HepG2 (cell line): ENCODE measurements around the gene LRFN2. TPM values are rescaled to one million over a fixed set of nuclear protein-coding genes. Genes with fewer than 3 reads are reported as not detected.

ENCODE experiments used
- ATAC-seq: fragments of 200-7000 bp; cut with Tn5 transposase; 3 replicates; pipeline ENCODE4 v1.9.1; 2020; ENCODE audit warnings: mild to moderate bottlenecking, moderate library complexity
- BruUV-seq: library from RNA; stranded (reverse); fragments of 400-500 nt; replicated peaks from 2 replicates; lab custom pipeline; 2021; lab: Mats Ljungman, UMichigan
- CTCF ChIA-PET: fragments of 300-600 bp; formaldehyde crosslinking; extraction: SDS; loops from one replicate; lab custom pipeline; 2021; ENCODE audit warnings: low total read pairs, inconsistent platforms, low intra/inter-chr PET ratio; lab: Yijun Ruan, JAX
- POLR2A ChIA-PET: fragments of 350-600 bp; sonication (Branson Sonifier 250); formaldehyde crosslinking; loops from one replicate; lab custom pipeline; 2020; ENCODE audit warnings: antibody characterized with exemption, inconsistent platforms; lab: Yijun Ruan, JAX
- DNase-seq: peaks from one replicate; pipeline ENCODE4 v3.0.0-alpha.2; 2015; ENCODE audit warnings: low spot score
- FAIRE-seq: peaks from 3 replicates; lab custom pipeline; 2011; peaks lifted over from hg19 to GRCh38; lab: Jason Lieb, UNC
- H2AFZ ChIP-seq: one replicate; pipeline ENCODE4 v1.6.1; 2011; ENCODE audit warnings: low read length, inconsistent platforms
- H3K27ac ChIP-seq: fragments of 300-600 bp; 3 replicates; pipeline ENCODE4 v1.8.0; 2011; ENCODE audit warnings: mixed run types, mild to moderate bottlenecking, mixed read lengths, low read length, inconsistent platforms; ENCODE audit not compliant: insufficient read depth; ENCODE audit errors: extremely low read length
- H3K27me3 ChIP-seq, 2 experiments: fragments of 200-600 bp in 1 of 2; 2 replicates in 1 of 2; 3 replicates in 1 of 2; pipeline versions ENCODE4 v1.6.0 to v1.8.0; 2011; ENCODE audit warnings: low read length in 2 of 2, mild to moderate bottlenecking in 2 of 2, moderate library complexity in 2 of 2, inconsistent platforms in 1 of 2; ENCODE audit not compliant: insufficient read depth in 2 of 2, control insufficient read depth in 1 of 2
- H3K36me3 ChIP-seq, 2 experiments: fragments of 200-600 bp in 1 of 2; replicated peaks in 1 of 2; 2 replicates in 1 of 2; 3 replicates in 1 of 2; pipeline versions ENCODE4 v1.5.1 to v1.8.0; 2011; ENCODE audit warnings: low read length in 2 of 2, inconsistent platforms in 1 of 2; ENCODE audit not compliant: insufficient read depth in 2 of 2, control insufficient read depth in 1 of 2
- H3K4me1 ChIP-seq: 2 replicates; pipeline ENCODE4 v1.5.1; 2012; ENCODE audit warnings: low read length, inconsistent platforms; ENCODE audit not compliant: insufficient read depth
- H3K4me2 ChIP-seq: 2 replicates; pipeline ENCODE4 v1.6.0; 2011; ENCODE audit warnings: low read depth, low read length, inconsistent platforms
- H3K4me3 ChIP-seq, 3 experiments: fragments of 200-600 bp in 1 of 3; sonication (generic), shearing (Covaris generic) in 1 of 3; replicated peaks in 1 of 3; 2 replicates each; pipeline ENCODE4 v1.5.1; 2011 to 2016; ENCODE audit warnings: low read length in 3 of 3, inconsistent platforms in 2 of 3, low read depth in 2 of 3, mild to moderate bottlenecking in 2 of 3, control low read depth in 1 of 3, mixed read lengths in 1 of 3; ENCODE audit not compliant: insufficient read depth in 1 of 3
- H3K79me2 ChIP-seq: one replicate; pipeline ENCODE4 v1.6.1; 2011; ENCODE audit warnings: low read length, inconsistent platforms; ENCODE audit not compliant: insufficient read depth
- H3K9ac ChIP-seq: 2 replicates; pipeline ENCODE4 v1.6.0; 2011; ENCODE audit warnings: mild to moderate bottlenecking, low read depth, low read length, inconsistent platforms; ENCODE audit not compliant: insufficient read depth
- H3K9me3 ChIP-seq: 2 replicates; pipeline ENCODE4 v1.5.1; 2012; ENCODE audit warnings: mild to moderate bottlenecking, low read length
- H4K20me1 ChIP-seq: 2 replicates; pipeline ENCODE4 v1.6.0; 2011; ENCODE audit warnings: inconsistent platforms, mild to moderate bottlenecking, low read length, moderate library complexity; ENCODE audit not compliant: insufficient read depth
- ARID3A ChIP-seq: IDR thresholded peaks from 2 replicates; pipeline ENCODE4 v1.6.1; 2012; ENCODE audit warnings: low read depth, low read length, improper control_type of control experiment
- CERS6 ChIP-seq: sonication (generic); formaldehyde crosslinking; IDR thresholded peaks from 2 replicates; pipeline ENCODE4 v1.5.0; 2020; ENCODE audit warnings: missing genetic modification reagents
- GATA4 ChIP-seq: sonication (generic); IDR thresholded peaks from 2 replicates; pipeline ENCODE4 v1.6.1; 2016; ENCODE audit warnings: antibody characterized with exemption, low read depth, borderline replicate concordance
- GLMP ChIP-seq: sonication (generic); formaldehyde crosslinking; IDR thresholded peaks from 2 replicates; pipeline ENCODE4 v1.9.0; 2021; ENCODE audit warnings: missing genetic modification reagents, mild to moderate bottlenecking, borderline replicate concordance
- HNRNPH1 ChIP-seq: fragments of 200-400 bp; formaldehyde crosslinking; optimal IDR thresholded peaks from 2 replicates; pipeline ENCODE3; 2017; ENCODE audit warnings: mild to moderate bottlenecking, low read depth, low read length
- MAFK ChIP-seq, 2 experiments: IDR thresholded peaks in 1 of 2; conservative IDR thresholded peaks in 1 of 2; 2 replicates each; pipeline ENCODE4 v1.6.1; 2011; ENCODE audit warnings: improper control_type of control experiment in 2 of 2, low read length in 2 of 2
- NFE2 ChIP-seq: sonication (generic); formaldehyde crosslinking; IDR thresholded peaks from 2 replicates; pipeline ENCODE4 v1.4.0; 2020; ENCODE audit warnings: missing genetic modification reagents
- PRDM10 ChIP-seq: sonication (generic); formaldehyde crosslinking; IDR thresholded peaks from 2 replicates; pipeline ENCODE4 v1.4.0; 2020; ENCODE audit warnings: low read depth, missing genetic modification reagents
- RARG ChIP-seq: sonication (generic); formaldehyde crosslinking; IDR thresholded peaks from 2 replicates; pipeline ENCODE4 v1.4.0; 2020; ENCODE audit warnings: low read depth, mild to moderate bottlenecking, missing genetic modification reagents
- U2AF2 ChIP-seq: fragments of 200-400 bp; formaldehyde crosslinking; IDR thresholded peaks from 2 replicates; pipeline ENCODE4 v1.6.1; 2017; ENCODE audit warnings: low read depth, mild to moderate bottlenecking, low read length
- ZNF18 ChIP-seq: sonication (generic); formaldehyde crosslinking; IDR thresholded peaks from 2 replicates; pipeline ENCODE4 v1.8.0; 2022; ENCODE audit warnings: mild to moderate bottlenecking, missing genetic modification reagents; ENCODE audit not compliant: insufficient replicate concordance
- ZNF580 ChIP-seq: IDR thresholded peaks from 2 replicates; pipeline ENCODE4 v1.6.1; 2016; ENCODE audit warnings: low read depth, borderline replicate concordance
- ZNF724P ChIP-seq: sonication (generic); formaldehyde crosslinking; IDR thresholded peaks from 2 replicates; pipeline ENCODE4 v1.8.0; 2022; ENCODE audit warnings: missing genetic modification reagents, borderline replicate concordance
- WGBS: methylation state at CpG from one replicate; pipeline ENCODE4 v1.1.6; 2017; ENCODE audit warnings: low lambda C conversion rate; 5-methylcytosine and 5-hydroxymethylcytosine counted together
- in situ Hi-C: cut with HindIII; loops from 2 replicates; pipeline ENCODE4 v1.10.0; 2017; ENCODE audit warnings: low pct_unique_long_range_greater_than_20kb; ENCODE audit not compliant: extremely low pct_ligation_motif_present
- intact Hi-C: fragments of 100-400 bp; cut with micrococcal nuclease; formaldehyde crosslinking; loops from one replicate; pipeline ENCODE4 v1.10.0; 2022; ENCODE audit not compliant: unreplicated experiment
- polyA plus RNA-seq, 8 experiments: library from polyadenylated mRNA; depleted of rRNA in 3 of 8; stranded (reverse) in 7 of 8; unstranded in 1 of 8; fragments of >200 nt; fragmentation: Illumina TruSeq in 4 of 8; extraction: Trizol in 4 of 8; gene quantifications; 2 replicates each; pipeline versions ENCODE4 v1.2.1 to v1.2.3, GENCODE V29; 2011 to 2016; ENCODE audit warnings: low read depth in 4 of 8, missing spikeins in 1 of 8, mixed read lengths in 1 of 8; ENCODE audit not compliant: insufficient read depth in 1 of 8
- total RNA-seq, 5 experiments: library from RNA; depleted of rRNA; stranded (reverse); fragments of >200 nt; fragmentation: Illumina TruSeq; extraction: Trizol; gene quantifications; 2 replicates each; pipeline ENCODE4 v1.2.3, GENCODE V29; 2016; ENCODE audit warnings: low read depth in 1 of 5

The LRFN2 gene
- total and polyA plus RNA-seq, 2 of the 13 experiments (the other 11 are each of a cell fraction or from before 2014, with no cell fraction given): not detected

- TF ChIP-seq PRDM10 (no peak), NFE2 (no peak), ZNF580 (no peak), ZNF724P (no peak), GLMP (CRISPR knock-in tag) (no peak), U2AF2 (no peak), HNRNPH1 (no peak)
Measured at GRCh38 chr6:40541556-40542174, 45.5 kb downstream of the LRFN2 start (continued).

GRCh38 chr6:40540790-40541189, 46.4 kb downstream of the LRFN2 start:
- Histone ChIP-seq H4K20me1 (no peaks in the 10 kb centered on the region), H3K4me1 (no peaks in the 10 kb centered on the region), H2AFZ (no peak overlapping the region), H3K79me2 (no peaks in the 10 kb centered on the region), H3K36me3 (no peaks in the 10 kb centered on the region), H3K27me3 (peaks cover 0 to 27% of the 10 kb centered on the region in 2 experiments; a peak in 3 of 5 replicates), H3K4me2 (no peak overlapping the region), H3K9ac (no peak overlapping the region), H3K4me3 (no peak overlapping the region), H3K27ac (no peak overlapping the region), H3K9me3 (no peaks in the 10 kb centered on the region)
- intact Hi-C loops: no loop called here
- CTCF ChIA-PET: no interaction called here
- no TSS peak for BruUV-seq
- no peak for ATAC-seq
- POLR2A ChIA-PET: no interaction called here
- in situ Hi-C loops: no loop called here
- no peak for FAIRE-seq
- 6% methylated on average over 5 of the region's 6 CpGs for WGBS
- DNase-seq: no peak
- no peak for TF ChIP-seq GATA4
- TF ChIP-seq RARG (CRISPR knock-in tag): no peak
- TF ChIP-seq ARID3A: no peak
- no peak for TF ChIP-seq CERS6 (CRISPR knock-in tag)
- no peak for TF ChIP-seq MAFK (conservative IDR thresholded peaks at IDR 0.05 in 1 of 2, IDR thresholded peaks at IDR 0.05 in 1 of 2; ENCODE audit: low read length in 2 of 2)
- TF ChIP-seq ZNF18 (CRISPR knock-in tag): no peak
